HTR-8/SVneo (cell line): ENCODE results near the gene IFT22.
"Not testable (repeated sequence)": the region's sequence is repeated elsewhere in the genome, so short reads cannot be mapped to it uniquely, and the experiment has no call there.

Experiments used
- DNase-seq: peaks from one replicate; pipeline ENCODE4 v3.0.0; 2011; ENCODE audit warnings: low spot score, mixed read lengths; ENCODE audit not compliant: insufficient read length
- FAIRE-seq: peaks from 2 replicates; lab custom pipeline; 2011; peaks lifted over from hg19 to GRCh38; lab: Jason Lieb, UNC

Gene IFT22

DNA sequence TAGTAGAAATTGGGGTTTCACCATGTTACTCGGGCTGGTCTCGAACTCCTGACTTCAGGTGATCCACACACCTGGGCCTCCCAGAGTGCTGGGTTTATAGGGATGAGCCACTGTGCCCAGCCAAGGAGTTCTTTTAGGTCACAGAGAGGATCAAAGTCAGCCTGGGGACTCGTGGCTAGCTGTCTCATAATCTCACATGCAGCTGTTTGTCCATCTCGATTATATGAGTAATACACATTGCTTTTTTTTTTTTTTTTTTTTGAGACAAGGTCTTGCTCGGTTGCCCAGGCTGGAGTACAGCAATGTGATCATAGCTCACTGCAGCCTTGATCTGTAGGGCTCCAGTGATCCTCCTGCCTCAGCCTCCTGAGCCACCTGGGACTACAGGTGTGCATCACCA is 2.2 kb downstream of the IFT22 start:
- DNase-seq, result no peak
- FAIRE-seq, result no peak

DNA sequence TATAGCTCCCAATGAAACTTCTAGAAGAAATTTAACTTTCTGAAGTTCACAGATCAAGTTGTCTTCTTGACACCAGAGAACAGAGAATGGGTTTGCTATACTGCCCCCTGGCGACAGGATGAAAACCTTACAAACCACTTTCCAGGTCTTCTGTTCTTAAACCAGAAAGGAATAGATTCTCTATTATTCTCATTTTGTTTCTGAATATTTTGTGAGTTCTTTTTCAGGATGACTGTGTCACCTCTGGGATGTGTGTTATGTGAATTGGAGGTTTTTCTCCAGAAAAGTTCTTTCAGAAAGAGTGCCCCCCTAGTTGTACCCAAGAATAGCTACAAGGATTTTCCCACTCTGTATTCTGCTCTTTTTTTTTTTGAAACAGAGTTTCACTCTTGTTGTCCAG is 6.3 kb downstream of the IFT22 start:
- FAIRE-seq (no peak), DNase-seq (no peak)

DNA sequence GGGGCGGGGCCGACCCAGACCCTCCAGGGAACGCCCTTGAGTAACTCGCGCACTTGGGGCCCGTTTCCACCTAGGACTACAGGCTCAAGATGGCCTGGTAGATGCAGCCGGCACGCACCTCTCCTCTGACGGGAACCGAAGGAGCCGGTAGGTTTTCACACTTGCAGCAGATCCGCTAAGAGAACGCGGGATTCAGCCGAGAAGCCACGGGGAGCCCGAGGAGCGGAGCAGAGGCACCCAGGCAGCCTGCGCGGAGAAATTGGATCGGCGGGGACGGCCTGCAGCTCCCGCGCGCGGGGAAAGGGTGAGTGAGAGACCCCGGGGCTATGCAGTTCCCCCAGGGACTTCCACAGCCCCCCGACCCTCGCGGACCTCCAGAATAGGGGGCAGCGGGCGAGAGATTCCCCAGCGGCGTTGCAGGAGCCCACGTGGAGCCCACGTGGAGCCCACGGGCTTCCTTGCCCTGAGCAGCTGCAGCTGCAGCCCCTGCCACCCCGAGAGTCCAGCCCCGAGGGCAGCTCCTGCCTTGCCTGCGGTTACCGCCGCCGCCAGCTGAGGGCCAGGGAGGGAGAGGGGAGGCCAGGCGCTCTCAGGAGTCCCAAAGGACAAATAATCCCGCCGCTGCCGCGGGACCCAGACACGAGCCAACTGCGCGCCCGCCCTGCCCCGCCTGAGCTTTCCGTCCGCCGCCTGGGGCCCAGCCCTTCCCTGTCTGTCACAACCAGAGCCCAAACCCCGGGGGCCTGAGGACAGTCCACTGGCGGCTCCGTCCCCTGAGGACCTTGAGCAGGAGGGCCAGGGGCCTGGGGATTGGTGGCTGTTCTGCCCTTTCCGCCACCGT is 13.1 kb downstream of the IFT22 start:
- peak; percentile 50 for DNase-seq
- FAIRE-seq, result no peak

DNA sequence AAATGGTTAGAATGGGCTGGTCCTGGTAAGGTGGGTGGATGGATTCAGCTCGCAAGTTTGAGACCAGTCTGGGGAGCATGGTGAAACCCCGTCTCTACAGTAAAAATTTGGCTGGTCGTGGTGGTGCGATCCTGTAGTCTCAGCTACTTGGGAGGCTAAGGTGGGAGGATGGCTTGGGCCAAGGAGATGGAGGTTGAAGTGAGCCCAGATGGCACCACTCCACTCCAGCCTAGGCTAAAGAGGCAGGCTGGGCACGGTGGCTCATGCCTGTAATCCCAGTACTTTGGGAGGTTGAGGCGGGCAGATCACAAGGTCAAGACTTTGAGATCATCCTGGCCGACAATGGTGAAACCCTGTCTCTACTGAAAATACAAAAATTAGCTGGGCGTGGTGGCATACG is 15.3 kb downstream of the IFT22 start:
- DNase-seq (no peak), FAIRE-seq (no peak)

DNA sequence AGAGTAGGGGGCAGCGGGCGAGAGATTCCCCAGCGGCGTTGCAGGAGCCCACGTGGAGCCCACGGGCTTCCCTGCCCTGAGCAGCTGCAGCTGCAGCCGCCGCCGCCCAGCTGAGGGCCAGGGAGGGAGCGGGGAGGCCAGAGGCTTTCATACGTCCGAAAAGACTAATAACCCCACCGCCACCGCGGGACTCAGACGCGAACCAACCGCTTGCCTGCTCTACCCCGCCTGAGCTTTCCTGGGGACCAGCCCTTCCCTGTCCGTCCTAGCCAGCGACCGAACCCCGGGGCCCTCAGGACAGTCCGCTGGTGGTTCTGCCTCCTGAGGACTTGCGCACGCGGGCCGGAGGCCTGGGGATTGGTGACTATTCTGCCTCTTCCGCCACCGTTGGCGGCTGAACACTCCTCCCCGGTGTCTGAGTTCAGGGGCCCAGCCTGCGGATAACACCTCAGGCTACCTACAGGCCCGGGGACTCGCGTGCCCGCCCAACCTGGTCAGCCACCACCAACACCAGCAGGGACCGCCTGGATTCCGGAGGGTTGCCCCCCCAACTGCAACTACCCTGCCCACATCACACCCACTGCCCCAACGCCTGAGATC is 18.4 kb downstream of the IFT22 start:
- no peak for FAIRE-seq
- DNase-seq, result no peak

DNA sequence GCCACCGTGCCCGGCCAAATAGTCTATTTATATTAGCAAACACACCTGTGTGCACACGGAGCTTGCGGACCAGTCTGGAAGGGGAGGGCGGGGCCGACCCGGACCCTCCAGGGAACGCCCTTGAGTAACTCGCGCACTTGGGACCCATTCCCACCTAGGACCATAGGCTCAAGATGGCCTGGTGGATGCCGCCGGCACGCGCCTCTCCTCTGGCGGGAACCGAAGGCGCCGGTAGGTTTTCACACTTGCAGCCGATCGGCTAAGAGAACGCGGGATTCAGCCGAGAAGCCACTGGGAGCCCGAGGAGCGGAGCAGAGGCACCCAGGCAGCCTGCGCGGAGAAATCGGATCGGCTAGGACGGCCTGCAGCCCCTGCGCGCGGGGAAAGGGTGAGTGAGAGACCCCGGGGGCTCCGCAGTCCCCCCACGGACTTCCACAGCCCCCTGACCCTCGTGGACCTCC is 18.9 kb downstream of the IFT22 start:
- no peak for DNase-seq
- FAIRE-seq, result no peak

DNA sequence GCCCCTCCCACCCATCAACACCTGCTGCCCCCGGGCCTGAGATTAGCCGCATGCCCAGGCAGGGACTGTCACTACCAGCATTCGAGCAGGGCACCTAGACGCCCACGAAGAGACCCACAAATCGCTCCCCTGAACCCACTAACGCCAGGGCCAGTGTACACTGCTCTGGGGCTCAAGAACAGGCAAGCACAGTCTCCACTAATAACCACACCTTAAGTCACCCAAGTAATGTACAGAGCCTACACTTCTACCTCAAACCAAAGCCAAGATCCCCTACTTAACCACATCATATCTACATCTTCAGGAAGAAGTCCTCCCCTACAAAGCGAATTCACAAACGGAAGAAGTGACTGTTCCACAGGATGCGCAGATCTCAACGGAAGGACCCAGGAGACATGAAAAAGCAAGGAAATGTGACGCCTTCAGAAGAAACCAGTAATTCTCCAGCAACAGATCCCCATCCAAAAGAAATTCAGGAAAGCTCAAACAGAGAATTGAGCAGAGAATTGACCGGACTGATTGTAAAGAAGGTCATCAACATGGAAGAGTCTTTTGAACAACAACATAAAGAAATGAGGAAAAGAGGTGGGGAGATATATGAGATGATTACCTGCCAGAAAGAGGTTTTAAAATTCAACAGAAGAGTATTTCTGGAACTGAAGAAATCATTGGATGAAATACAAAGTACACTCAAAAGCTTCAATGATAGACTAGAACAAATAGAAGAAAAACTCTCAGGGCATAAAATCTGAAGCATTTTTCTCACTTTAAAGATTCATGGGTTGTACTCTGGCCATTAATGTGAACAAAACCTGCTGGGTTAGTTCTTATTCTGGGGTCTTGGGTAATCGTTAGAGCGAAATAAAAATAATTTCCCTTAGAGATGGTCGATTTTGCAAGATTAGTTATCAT is 20.9 kb downstream of the IFT22 start:
- no peak for FAIRE-seq
- no peak for DNase-seq

DNA sequence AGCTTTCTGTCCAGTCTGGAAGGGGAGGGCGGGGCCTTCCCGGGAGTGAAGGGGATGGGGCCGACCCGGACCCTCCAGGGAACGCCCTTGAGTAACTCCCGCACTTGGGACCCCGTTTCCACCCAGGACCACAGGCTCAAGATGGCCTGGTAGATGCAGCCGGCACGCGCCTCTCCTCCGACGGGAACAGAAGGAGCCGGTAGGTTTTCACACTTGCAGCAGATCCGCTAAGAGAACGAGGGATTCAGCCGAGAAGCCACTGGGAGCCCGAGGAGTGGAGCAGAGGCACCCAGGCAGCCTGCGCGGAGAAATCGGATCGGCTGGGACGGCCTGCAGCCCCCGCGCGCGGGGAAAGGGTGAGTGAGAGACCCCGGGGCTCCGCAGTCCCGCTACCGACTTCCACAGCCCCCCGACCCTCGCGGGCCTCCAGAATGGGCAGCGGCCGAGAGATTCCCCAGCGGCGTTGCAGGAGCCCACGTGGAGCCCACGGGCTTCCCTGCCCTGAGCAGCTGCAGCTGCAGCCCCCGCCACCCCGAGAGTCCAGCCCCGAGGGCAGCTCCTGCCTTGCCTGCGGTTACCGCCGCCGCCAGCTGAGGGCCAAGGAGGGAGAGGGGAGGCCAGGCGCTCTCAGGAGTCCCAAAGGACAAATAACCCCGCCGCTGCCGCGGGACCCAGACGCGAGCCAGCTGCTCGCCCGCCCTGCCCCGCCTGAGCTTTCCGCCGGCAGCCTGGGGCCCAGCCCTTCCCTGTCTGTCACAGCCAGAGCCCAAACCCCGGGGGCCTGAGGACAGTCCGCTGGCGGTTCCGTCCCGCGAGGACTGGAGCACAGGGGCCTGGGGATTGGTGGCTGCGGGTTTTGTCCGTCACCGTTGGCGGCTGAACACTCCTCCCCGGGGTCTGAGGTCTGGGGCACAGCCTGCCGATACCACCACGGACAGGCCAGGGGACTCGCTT is 21.8 kb downstream of the IFT22 start:
- DNase-seq (no peak), FAIRE-seq (no peak)

DNA sequence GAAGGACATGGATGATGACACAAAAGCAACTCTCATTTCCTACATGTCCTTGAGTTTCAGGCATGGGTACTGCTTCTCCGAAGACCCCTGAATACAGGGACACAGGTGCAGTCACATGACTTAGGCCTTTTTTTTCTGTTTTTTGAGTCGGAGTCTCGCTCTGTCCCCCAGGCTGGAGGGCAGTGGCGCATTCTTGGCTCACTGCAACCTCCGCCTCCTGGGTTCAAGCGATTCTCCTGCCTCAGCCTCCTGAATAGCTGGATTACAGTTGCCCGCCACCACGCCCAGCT is 26.8 kb downstream of the IFT22 start:
- no peak for FAIRE-seq
- no peak for DNase-seq

DNA sequence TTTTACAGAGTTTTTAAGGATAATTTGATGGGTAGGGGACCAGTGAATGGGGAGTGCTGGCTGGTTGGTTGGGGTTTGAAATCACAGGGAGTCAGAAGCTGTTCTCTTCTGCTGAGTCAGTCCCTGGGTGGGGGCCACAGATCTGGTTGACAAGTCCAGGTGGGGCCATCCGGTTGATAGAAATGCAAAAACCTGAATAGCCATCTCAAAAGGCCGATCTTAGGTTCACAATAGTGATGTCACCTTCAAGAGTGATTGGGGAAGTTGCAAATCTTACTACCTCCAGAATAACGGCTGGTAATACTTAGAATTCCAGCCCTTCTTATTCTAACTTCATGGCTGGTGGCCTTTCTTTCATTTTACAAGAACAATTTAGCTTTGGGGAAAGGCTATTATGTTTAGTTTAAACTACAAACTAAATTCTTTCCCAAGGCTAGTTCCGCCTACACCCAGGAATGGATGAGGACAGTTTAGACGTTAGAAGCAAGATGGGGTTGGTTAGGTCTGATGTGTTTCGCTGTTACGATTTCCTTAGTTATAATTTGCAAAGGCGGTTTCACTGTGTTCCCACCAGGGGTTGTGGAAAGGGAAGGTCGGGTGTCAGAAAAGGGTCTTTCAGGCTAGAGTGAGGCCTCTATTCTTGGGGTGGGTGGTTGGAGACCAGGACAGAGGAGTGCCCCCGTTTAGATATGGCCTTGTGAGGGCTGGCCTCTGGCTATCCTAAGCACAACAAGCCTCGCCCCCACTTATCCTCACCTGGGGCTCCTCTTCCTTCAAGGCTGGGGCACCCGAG is 27.4 kb downstream of the IFT22 start:
- DNase-seq, result no peak
- no peak for FAIRE-seq

DNA sequence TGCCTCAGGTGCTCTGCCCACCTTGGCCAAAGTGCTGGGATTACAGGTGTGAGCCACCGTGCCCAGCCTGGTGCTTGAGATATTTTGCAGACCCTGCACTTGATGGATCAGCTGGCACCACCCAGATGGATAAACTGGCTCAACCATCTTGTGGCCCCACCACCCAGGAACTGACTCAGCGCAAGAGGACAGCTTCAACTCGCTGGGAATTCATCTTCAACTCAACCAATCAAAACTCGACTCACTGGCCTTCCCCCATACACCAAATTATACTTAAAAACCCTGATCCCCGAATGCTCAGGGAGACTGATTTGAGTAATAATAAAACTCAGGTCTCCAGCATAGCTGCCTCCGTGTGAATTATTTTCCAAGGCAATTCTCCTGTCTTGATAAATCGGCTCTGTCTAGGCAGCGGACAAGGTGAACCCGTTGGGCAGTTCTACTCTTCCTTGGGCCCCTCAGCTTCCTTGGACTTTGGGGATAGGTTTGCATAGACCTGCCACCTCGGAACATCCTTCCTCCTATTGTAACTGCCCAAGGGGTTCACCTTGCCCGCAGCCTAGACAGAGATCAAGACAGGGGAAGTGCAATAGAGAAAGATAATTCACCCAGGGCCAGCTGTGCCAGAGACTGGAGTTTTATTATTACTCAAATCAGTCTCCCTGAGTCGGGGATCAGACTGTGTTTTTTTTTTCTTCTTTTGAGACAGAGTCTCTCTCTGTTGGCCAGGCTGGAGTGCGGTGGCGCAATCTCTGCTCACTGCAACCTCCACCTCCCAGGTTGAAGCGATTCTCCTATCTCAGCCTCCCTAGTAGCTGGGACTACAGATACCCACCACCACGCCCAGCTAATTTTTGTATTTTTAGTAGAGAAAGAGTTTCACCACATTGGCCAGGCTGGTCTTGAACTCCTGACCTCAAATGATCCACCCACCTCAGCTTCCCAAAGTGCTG is 28.3 kb downstream of the IFT22 start:
- not testable (repeated sequence) for FAIRE-seq, DNase-seq

DNA sequence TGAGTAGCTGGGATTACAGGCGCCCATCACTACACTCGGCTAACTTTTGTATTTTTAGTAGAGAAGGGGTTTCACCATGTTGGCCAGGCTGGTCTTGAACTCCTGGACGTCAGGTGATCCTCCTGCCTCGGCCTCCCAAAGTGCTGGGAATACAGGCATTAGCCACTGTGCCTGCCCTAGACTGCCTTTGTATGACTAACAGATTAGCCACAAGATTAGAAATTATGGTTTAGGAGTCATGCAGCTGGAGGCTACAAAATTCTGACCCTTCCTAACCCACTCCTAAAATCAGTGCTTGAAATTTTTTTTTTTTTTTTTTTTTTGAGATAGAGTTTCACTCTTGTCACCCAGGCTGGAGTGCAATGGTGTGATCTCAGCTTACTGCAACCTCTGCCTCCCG is 29.0 kb downstream of the IFT22 start:
- not testable (repeated sequence) for DNase-seq, FAIRE-seq

DNA sequence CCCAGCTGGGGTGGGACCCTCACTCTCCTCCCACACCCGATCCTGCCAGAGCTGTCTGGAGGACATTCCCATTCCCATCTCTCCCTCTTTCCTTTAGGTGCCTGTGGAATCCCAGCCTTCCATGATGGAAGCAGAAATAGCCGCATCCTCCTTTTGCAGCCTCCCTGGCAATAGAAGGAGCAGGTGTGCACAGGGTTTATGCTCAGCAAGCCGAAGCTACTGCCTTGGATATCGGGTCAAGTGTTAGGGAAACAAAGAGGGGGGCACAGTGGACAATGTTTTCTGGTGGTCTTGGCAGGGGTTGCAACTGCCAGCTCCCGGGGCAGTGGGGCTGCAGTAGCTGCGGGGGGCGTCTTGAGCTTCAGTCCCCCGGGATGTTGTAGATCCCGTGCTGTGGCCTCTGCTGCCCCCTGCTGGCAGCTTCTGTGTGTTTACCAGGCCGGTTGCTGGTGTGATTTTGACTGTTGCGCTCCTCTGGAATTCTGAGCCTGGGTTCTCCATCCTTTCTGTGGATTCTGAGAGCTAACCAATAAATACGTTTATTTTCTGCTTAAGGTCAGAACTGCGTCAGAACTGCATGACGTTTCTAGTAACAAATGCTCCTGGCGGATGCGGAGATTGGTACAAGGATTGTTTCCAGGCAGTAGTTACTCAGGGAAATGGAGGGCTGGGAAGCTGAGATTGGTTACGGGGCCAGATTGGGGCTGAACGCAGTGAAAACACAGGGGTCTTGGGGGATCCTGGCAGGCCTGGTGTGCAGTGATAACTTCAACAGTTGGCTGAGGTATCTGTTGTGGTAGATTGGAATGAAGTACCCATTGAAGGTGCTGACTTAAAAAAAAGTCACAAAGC is 31.2 kb downstream of the IFT22 start:
- not testable (repeated sequence) for DNase-seq, FAIRE-seq

DNA sequence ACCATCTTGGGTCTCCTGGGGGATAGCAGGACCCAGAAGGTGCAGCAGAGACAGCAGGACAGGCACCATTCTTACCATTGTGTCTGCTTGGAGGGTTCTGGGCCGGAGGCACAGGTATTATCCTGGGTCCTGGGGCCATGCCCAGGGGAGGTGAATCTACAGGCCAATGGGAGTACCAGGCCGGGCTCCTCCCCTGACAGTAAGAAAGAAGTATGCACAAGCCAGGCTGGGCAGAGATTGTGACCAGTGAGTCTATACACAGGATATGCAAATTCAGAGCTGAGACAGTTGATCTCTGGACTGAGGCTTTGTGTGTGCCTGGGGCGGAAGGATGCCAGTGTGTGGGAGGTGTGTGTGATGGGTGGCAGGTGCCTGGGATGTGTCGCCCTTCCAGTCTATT is 31.9 kb downstream of the IFT22 start:
- not testable (repeated sequence) for DNase-seq
- FAIRE-seq, result peak; percentile 59

DNA sequence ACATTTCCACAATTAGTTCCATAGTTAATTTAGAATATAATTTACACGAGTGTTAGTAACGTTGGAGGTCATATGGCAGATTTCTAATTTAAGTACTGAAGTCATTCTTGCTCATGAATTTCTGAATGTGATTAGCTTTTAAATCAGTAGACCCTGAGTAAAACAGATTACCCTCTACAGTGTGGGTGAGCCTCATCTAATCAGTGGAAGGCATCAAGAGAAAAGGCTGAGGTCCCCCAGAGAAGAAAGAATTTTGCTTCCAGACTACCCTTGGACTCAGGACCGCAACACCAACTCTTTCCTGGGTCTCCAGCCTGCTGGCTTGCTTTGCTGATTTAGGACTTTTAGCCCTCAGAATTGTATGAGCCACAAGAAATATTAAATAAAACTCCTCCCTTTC is 33.2 kb downstream of the IFT22 start:
- DNase-seq (no peak), FAIRE-seq (no peak)

DNA sequence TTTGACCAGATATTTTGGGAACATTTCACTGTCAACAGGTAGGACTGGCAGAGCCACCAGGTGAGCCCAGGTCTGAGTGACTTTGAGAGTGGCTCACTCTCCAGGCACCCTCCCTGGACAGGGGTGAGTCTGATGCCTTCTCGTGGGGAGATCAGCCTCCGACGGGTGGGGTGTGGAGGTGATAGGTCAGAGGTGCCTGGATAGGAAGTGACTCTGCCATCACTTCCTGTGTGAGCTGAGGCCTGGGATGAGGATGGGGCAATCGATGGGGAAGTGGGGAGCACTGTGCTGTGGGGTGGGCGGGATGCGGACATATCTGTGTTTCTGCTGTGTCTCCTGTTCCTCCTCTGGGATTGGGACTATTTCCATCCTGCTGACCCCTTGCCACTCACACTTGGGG is 34.6 kb downstream of the IFT22 start:
- DNase-seq, result no peak
- FAIRE-seq, result no peak

DNA sequence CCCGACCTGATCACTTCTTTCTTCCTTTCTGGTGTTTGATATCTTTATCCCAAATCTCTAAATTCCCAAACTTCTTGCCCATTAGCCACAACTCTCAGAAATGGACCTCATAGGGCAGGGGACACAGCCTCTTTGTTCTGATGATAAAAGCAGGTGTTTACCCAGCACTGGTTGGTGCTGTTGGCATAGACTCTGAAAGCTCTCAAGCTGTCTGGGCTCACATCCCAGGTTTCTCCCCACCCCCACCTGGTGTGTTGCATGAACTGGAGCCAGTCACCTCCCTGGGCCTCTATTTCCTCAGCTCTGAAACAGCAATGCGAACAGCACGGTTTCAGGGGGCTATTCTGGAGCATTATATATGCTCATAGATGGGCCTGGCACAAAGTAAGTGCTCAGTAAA is 35.7 kb downstream of the IFT22 start:
- not testable (repeated sequence) for FAIRE-seq, DNase-seq
